Measurements from ENCODE around the gene ZNHIT1.

- no peak for TF ChIP-seq PKNOX1 (IDR thresholded peaks at IDR 0.05)
- TF ChIP-seq FOXM1 (IDR thresholded peaks at IDR 0.05; ENCODE audit: borderline replicate concordance) = no peak
- TF ChIP-seq SP1 (IDR thresholded peaks at IDR 0.05) = no peak
- TF ChIP-seq BHLHE40 (IDR thresholded peaks at IDR 0.05; ENCODE audit: borderline replicate concordance) = no peak
- no peak for TF ChIP-seq L3MBTL2 (conservative IDR thresholded peaks at IDR 0.05)
- TF ChIP-seq ARNT (IDR thresholded peaks at IDR 0.05) = no peak
- TF ChIP-seq SUZ12 (IDR thresholded peaks at IDR 0.05) = no peak
- no peak for TF ChIP-seq CTBP1 (IDR thresholded peaks at IDR 0.05; ENCODE audit: borderline replicate concordance)
- no peak for TF ChIP-seq FOXK2 (IDR thresholded peaks at IDR 0.05)
- no peak for TF ChIP-seq TARDBP (IDR thresholded peaks at IDR 0.05)
- no peak for TF ChIP-seq NFRKB (IDR thresholded peaks at IDR 0.05)
- no peak for TF ChIP-seq FOXA1 (IDR thresholded peaks at IDR 0.05)
Observed at GRCh38 chr7:101269664-101270063, 51.7 kb downstream of the ZNHIT1 start.

All from HEK293T (cell line).